Measurements from ENCODE around the gene LTBP1. TPM values are rescaled to one million over a fixed set of nuclear protein-coding genes. Genes with fewer than 3 reads are reported as not detected.

Gene LTBP1
- total RNA-seq, 1 donor from 2014 or later, result 102 TPM

DNA sequence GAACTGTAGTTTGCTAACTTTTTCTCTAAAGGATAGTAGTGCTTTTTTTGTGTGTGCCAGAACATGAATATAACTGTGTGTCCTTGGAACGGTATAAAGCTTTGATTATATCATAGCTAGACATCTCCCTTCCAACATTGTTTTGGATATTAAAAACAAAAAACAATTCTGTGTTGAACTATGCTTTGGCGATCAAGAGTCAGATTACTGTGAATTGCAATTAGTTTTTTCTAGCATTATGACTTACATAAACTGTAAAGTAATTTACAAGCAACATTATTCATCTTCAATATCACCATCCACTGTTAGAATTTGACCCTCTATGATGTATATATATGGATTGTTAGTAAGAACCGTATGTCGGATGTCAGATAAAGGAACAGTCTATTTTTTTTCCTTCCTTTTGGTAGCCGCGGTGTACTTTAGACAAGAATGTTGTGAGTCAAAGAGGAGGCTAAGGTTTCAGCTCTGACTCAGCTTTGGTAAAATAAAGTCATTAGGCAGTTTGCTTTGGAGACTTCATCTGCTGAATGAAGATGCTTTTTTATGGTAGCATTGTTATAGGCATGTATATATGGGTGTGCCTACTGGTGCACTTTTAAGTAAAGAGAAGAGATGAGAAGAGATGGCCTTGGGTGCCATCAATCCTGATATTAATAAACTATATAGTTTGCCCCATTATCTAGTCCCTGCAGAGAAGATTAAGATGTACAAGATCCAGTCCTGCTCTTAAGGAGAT lies 76.4 kb downstream of the LTBP1 start:
- Mint-ChIP-seq H3K27me3 (ENCODE audit: unreplicated experiment) (no peaks in the 10 kb centered on the region), H3K36me3 (ENCODE audit: unreplicated experiment) (peaks cover 5% of the 10 kb centered on the region), H3K27ac (ENCODE audit: unreplicated experiment) (peak overlapping the region; percentile 74), H3K4me3 (ENCODE audit: unreplicated experiment) (no peak overlapping the region), H3K4me1 (ENCODE audit: unreplicated experiment) (peaks cover 53% of the 10 kb centered on the region), H3K9me3 (ENCODE audit: unreplicated experiment) (peaks cover 6% of the 10 kb centered on the region)
- DNase-seq (ENCODE audit: extremely low spot score, unreplicated experiment), result no peak
- TF ChIP-seq, protein P1, sequence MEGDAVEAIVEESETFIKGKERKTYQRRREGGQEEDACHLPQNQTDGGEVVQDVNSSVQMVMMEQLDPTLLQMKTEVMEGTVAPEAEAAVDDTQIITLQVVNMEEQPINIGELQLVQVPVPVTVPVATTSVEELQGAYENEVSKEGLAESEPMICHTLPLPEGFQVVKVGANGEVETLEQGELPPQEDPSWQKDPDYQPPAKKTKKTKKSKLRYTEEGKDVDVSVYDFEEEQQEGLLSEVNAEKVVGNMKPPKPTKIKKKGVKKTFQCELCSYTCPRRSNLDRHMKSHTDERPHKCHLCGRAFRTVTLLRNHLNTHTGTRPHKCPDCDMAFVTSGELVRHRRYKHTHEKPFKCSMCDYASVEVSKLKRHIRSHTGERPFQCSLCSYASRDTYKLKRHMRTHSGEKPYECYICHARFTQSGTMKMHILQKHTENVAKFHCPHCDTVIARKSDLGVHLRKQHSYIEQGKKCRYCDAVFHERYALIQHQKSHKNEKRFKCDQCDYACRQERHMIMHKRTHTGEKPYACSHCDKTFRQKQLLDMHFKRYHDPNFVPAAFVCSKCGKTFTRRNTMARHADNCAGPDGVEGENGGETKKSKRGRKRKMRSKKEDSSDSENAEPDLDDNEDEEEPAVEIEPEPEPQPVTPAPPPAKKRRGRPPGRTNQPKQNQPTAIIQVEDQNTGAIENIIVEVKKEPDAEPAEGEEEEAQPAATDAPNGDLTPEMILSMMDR (IDR thresholded peaks at IDR 0.05), result no peak

DNA sequence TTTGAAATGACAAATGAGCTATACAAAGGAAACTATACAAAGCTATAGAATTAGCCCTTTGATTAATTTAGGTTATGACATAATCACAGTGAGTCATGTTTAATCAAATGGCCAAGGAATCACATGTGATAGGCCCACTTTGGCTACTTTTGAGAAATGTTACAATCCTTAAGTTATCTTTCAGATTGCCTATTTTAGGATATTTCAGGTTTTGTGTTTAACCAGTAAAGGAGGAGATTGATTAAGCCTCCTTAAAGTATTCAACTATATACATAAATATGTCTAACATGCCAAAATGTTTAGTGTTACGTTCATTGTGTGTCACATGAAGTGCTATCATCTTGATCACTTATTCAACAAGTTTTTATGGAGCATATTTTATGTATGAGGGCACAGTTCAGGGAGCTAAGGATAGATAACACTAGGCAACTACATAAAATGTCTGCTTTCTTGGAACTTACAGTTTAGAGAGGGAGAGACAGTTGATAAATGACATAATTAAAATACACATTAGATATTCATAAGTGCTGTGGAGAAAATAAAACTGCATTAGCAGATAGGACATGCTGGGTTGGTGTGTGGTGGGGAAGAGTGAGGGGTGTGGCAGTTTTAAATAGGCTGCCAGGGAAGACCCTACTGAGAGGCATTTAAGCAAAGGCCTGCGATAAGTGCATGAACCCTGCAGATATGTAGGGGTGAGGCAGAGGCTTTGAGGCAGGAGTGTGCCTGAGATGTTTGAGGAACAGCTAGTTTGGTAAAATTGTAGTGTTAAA lies 77.2 kb downstream of the LTBP1 start:
- DNase-seq (ENCODE audit: extremely low spot score, unreplicated experiment), result no peak
- peak overlapping the region; percentile 74 for H3K27ac Mint-ChIP-seq (ENCODE audit: unreplicated experiment)
- H3K4me3 Mint-ChIP-seq (ENCODE audit: unreplicated experiment), result no peak overlapping the region
- H3K4me1 Mint-ChIP-seq (ENCODE audit: unreplicated experiment), result peaks cover 50% of the 10 kb centered on the region
- TF ChIP-seq, protein P1 (IDR thresholded peaks at IDR 0.05), result no peak
- H3K9me3 Mint-ChIP-seq (ENCODE audit: unreplicated experiment), result peaks cover 6% of the 10 kb centered on the region
- H3K27me3 Mint-ChIP-seq (ENCODE audit: unreplicated experiment), result no peaks in the 10 kb centered on the region
- H3K36me3 Mint-ChIP-seq (ENCODE audit: unreplicated experiment), result peaks cover 5% of the 10 kb centered on the region

DNA sequence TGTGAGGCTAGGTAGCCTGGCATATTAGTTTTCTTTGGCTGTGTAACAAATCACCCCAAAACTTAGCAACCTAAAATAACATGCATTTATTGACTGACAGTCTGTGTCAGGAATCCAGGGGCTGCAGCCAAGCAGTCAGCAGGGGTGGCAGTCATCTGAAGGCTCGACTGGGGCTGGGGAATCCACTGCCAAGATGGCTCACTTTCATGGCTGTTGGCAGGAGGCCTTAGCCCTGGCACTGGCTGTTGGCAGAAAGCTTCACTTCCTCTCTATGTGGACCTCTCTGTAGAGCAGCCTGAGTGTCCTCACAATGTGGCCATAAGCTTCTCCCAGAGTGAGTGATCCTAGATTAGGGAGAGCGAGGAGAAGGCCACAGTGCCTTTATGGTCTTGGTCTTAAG lies 78.0 kb downstream of the LTBP1 start:
- TF ChIP-seq, protein P1 (IDR thresholded peaks at IDR 0.05), result no peak
- Mint-ChIP-seq H3K36me3 (ENCODE audit: unreplicated experiment) (peaks cover 5% of the 10 kb centered on the region), H3K27me3 (ENCODE audit: unreplicated experiment) (no peaks in the 10 kb centered on the region), H3K9me3 (ENCODE audit: unreplicated experiment) (peaks cover 6% of the 10 kb centered on the region), H3K4me1 (ENCODE audit: unreplicated experiment) (peaks cover 57% of the 10 kb centered on the region), H3K4me3 (ENCODE audit: unreplicated experiment) (no peak overlapping the region), H3K27ac (ENCODE audit: unreplicated experiment) (peak overlapping the region; percentile 74)
- DNase-seq (ENCODE audit: extremely low spot score, unreplicated experiment), result no peak

DNA sequence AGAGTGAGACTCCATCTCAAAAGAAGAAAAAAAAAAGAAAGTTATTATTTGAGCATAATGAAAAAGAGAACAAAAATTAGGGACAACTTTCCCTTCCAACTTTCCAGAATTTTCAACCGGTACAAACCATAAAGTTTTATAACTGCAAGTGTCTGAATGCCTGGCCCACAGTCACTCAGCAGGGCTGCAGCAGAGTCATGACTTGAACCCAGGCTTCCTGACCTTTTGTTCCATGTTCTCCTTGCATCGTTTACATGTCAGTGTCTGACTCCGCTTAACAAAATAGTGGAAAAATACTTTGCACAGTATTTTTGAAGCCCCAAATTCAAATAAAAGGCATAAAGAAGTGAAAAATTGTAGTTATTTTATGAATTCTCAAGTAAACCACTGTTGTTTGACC lies 82.7 kb downstream of the LTBP1 start:
- TF ChIP-seq, protein P1 (IDR thresholded peaks at IDR 0.05), result no peak
- H3K4me1 Mint-ChIP-seq (ENCODE audit: unreplicated experiment), result peaks cover 45% of the 10 kb centered on the region
- peak overlapping the region; percentile 46 for H3K4me3 Mint-ChIP-seq (ENCODE audit: unreplicated experiment)
- H3K36me3 Mint-ChIP-seq (ENCODE audit: unreplicated experiment), result peaks cover 5% of the 10 kb centered on the region
- no peaks in the 10 kb centered on the region for H3K27me3 Mint-ChIP-seq (ENCODE audit: unreplicated experiment)
- H3K9me3 Mint-ChIP-seq (ENCODE audit: unreplicated experiment), result peaks cover 6% of the 10 kb centered on the region
- DNase-seq (ENCODE audit: extremely low spot score, unreplicated experiment), result no peak
- H3K27ac Mint-ChIP-seq (ENCODE audit: unreplicated experiment), result peak overlapping the region; percentile 80

DNA sequence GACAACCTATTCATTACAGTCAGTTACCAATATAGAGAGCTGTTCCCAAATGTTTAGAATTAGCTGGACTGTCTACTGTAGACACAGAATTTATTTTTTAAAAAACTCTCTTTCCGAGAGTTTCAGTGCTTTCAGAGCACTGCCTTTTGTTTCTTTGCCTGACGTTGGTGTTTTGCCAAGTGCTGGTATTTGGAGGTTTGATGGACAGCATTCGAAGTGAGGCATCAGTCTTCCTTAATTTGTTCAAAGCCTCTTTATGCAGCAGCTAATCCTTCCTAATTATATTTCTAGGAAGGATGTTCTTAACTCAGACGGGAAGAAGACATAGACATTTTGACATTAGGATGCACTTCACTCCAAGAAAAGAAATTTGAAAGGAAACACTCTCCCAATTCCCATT lies 83.2 kb downstream of the LTBP1 start:
- no peak for DNase-seq (ENCODE audit: extremely low spot score, unreplicated experiment)
- Mint-ChIP-seq H3K27me3 (ENCODE audit: unreplicated experiment) (no peaks in the 10 kb centered on the region), H3K4me1 (ENCODE audit: unreplicated experiment) (peaks cover 44% of the 10 kb centered on the region), H3K36me3 (ENCODE audit: unreplicated experiment) (peaks cover 5% of the 10 kb centered on the region), H3K27ac (ENCODE audit: unreplicated experiment) (peak overlapping the region; percentile 80), H3K9me3 (ENCODE audit: unreplicated experiment) (peaks cover 6% of the 10 kb centered on the region), H3K4me3 (ENCODE audit: unreplicated experiment) (peak overlapping the region; percentile 2)
- TF ChIP-seq, protein P1 (IDR thresholded peaks at IDR 0.05), result no peak

Data from osteocyte (in vitro differentiated cells).